HepG2 (cell line): ENCODE measurements around the gene PTPRH. TPM values are rescaled to one million over a fixed set of nuclear protein-coding genes. Genes with fewer than 3 reads are reported as not detected.

ENCODE experiments used
- AKAP8 ChIP-seq: sonication (generic); formaldehyde crosslinking; IDR thresholded peaks from 2 replicates; pipeline ENCODE4 v1.5.1; 2020; ENCODE audit warnings: mild to moderate bottlenecking, missing genetic modification reagents
- CEBPG ChIP-seq: IDR thresholded peaks from 2 replicates; pipeline ENCODE4 v1.6.1; 2016
- DBP ChIP-seq: sonication (generic); formaldehyde crosslinking; IDR thresholded peaks from 2 replicates; pipeline ENCODE4 v1.4.0; 2020; ENCODE audit warnings: missing genetic modification reagents; ENCODE audit errors: not compliant biosample characterization
- ELF3 ChIP-seq: IDR thresholded peaks from 2 replicates; pipeline ENCODE4 v1.6.1; 2016; ENCODE audit warnings: missing genetic modification reagents, missing compliant biosample characterization
- HNF1B ChIP-seq: sonication (generic); formaldehyde crosslinking; IDR thresholded peaks from 2 replicates; pipeline ENCODE4 v1.5.1; 2020; ENCODE audit warnings: mild to moderate bottlenecking, moderate library complexity, missing genetic modification reagents
- HNF4A ChIP-seq: sonication (generic); formaldehyde crosslinking; IDR thresholded peaks from 2 replicates; pipeline ENCODE4 v1.4.0; 2020; ENCODE audit warnings: missing genetic modification reagents
- HOXA3 ChIP-seq: sonication (generic); formaldehyde crosslinking; IDR thresholded peaks from 2 replicates; pipeline ENCODE4 v1.5.0; 2020; ENCODE audit warnings: missing genetic modification reagents
- HOXA7 ChIP-seq: sonication (generic); formaldehyde crosslinking; IDR thresholded peaks from 2 replicates; pipeline ENCODE4 v1.8.1; 2022; ENCODE audit warnings: mild to moderate bottlenecking, missing genetic modification reagents, moderate library complexity
- NCOA2 ChIP-seq: sonication (generic); formaldehyde crosslinking; IDR thresholded peaks from 2 replicates; pipeline ENCODE4 v1.8.0; 2022; ENCODE audit warnings: inconsistent platforms
- RARA ChIP-seq: IDR thresholded peaks from 2 replicates; pipeline ENCODE4 v1.6.1; 2016; ENCODE audit warnings: missing genetic modification reagents, missing compliant biosample characterization
- RBFOX2 ChIP-seq: fragments of 200-400 bp; formaldehyde crosslinking; IDR thresholded peaks from 2 replicates; pipeline ENCODE4 v1.6.1; 2017; ENCODE audit warnings: low read depth, mild to moderate bottlenecking, low read length
- RERE ChIP-seq: IDR thresholded peaks from 2 replicates; pipeline ENCODE4 v1.6.1; 2016; ENCODE audit warnings: low read depth, missing genetic modification reagents, missing compliant biosample characterization
- TARDBP ChIP-seq: sonication (generic); formaldehyde crosslinking; IDR thresholded peaks from 2 replicates; pipeline ENCODE4 v1.8.0; 2022; ENCODE audit warnings: mild to moderate bottlenecking, missing genetic modification reagents
- TBX2 ChIP-seq: sonication (generic); formaldehyde crosslinking; IDR thresholded peaks from 2 replicates; pipeline ENCODE4 v1.5.0; 2020; ENCODE audit warnings: missing genetic modification reagents, mild to moderate bottlenecking, borderline replicate concordance
- THRA ChIP-seq: sonication (generic); formaldehyde crosslinking; IDR thresholded peaks from 2 replicates; pipeline ENCODE4 v1.4.0; 2020; ENCODE audit warnings: missing genetic modification reagents, borderline replicate concordance
- ZNF574 ChIP-seq: sonication (generic); formaldehyde crosslinking; IDR thresholded peaks from 2 replicates; pipeline ENCODE4 v1.4.0; 2020; ENCODE audit warnings: missing genetic modification reagents
- ZNF737 ChIP-seq: sonication (generic); formaldehyde crosslinking; IDR thresholded peaks from 2 replicates; pipeline ENCODE4 v1.5.0; 2020; ENCODE audit warnings: missing genetic modification reagents, mild to moderate bottlenecking, borderline replicate concordance
- polyA plus RNA-seq, 8 experiments: library from polyadenylated mRNA; depleted of rRNA in 3 of 8; stranded (reverse) in 7 of 8; unstranded in 1 of 8; fragments of >200 nt; fragmentation: Illumina TruSeq in 4 of 8; extraction: Trizol in 4 of 8; gene quantifications; 2 replicates each; pipeline versions ENCODE4 v1.2.1 to v1.2.3, GENCODE V29; 2011 to 2016; ENCODE audit warnings: low read depth in 4 of 8, missing spikeins in 1 of 8, mixed read lengths in 1 of 8; ENCODE audit not compliant: insufficient read depth in 1 of 8
- total RNA-seq, 5 experiments: library from RNA; depleted of rRNA; stranded (reverse); fragments of >200 nt; fragmentation: Illumina TruSeq; extraction: Trizol; gene quantifications; 2 replicates each; pipeline ENCODE4 v1.2.3, GENCODE V29; 2016; ENCODE audit warnings: low read depth in 1 of 5

Gene PTPRH
- total and polyA plus RNA-seq, 2 of the 13 experiments (the other 11 are each of a cell fraction or from before 2014, with no cell fraction given) = 14.7 to 125 TPM

GRCh38 chr19:55228403-55229031, 19.2 kb upstream of the PTPRH start, which contains the start of gene TMEM86B (continued):
- TF ChIP-seq HNF1B (CRISPR knock-in tag) (peak; percentile 98), ZNF574 (CRISPR knock-in tag) (peak; percentile 56; the same call in 1 of the 2 replicates), AKAP8 (CRISPR knock-in tag) (peak; percentile 92), CEBPG (CRISPR knock-in tag) (0 out of 2 replicates have a peak, but pooled peaks have one; percentile 32), RBFOX2 (0 out of 2 replicates have a peak, but pooled peaks have one; percentile 24), HOXA7 (no peak), HNF4A (CRISPR knock-in tag) (peak; percentile 86), NCOA2 (CRISPR knock-in tag) (peak; percentile 50; the same call in 1 of the 2 replicates), THRA (CRISPR knock-in tag) (peak; percentile 20; the same call in 1 of the 2 replicates), TBX2 (CRISPR knock-in tag) (peak; percentile 78), ELF3 (CRISPR knock-in tag) (peak; percentile 62; the same call in 1 of the 2 replicates), TARDBP (CRISPR knock-in tag) (peak; percentile 75; the same call in 1 of the 2 replicates), RARA (CRISPR knock-in tag) (peak; percentile 49), ZNF737 (CRISPR knock-in tag) (0 out of 2 replicates have a peak, but pooled peaks have one; percentile 38), DBP (CRISPR knock-in tag) (no peak), RERE (CRISPR knock-in tag) (no peak), HOXA3 (CRISPR knock-in tag) (peak; percentile 40; the same call in 1 of the 2 replicates)
